T-helper 17 cell (primary cell): ENCODE measurements around the gene FAM163A. TPM values are rescaled to one million over a fixed set of nuclear protein-coding genes. Genes with fewer than 3 reads are reported as not detected.
"Not testable (repeated sequence)": the region's sequence is repeated elsewhere in the genome, so short reads cannot be mapped to it uniquely, and the experiment has no call there.

ENCODE experiments used
- ATAC-seq: fragments of 150-1000 bp; cut with Tn5 transposase; 2 replicates; pipeline ENCODE4 v1.10.0; 2021; ENCODE audit warnings: mild to moderate bottlenecking, moderate library complexity
- DNase-seq, 3 donors: peaks; one replicate each; pipeline versions ENCODE4 v3.0.0 to v3.0.0-alpha.2; 2020 to 2021
- H3K9me3 ChIP-seq: one replicate; pipeline ENCODE4 v1.7.0; 2013; ENCODE audit warnings: low read length, mild to moderate bottlenecking; ENCODE audit not compliant: control insufficient read depth, poor library complexity, severe bottlenecking
- H3K27ac Mint-ChIP-seq: one replicate; pipeline ENCODE4 v1.8.0; 2022; ENCODE audit warnings: mild to moderate bottlenecking, moderate library complexity, mixed read lengths
- H3K27me3 Mint-ChIP-seq: one replicate; pipeline ENCODE4 v1.8.0; 2022; ENCODE audit warnings: mixed read lengths
- H3K36me3 Mint-ChIP-seq: one replicate; pipeline ENCODE4 v1.8.0; 2022; ENCODE audit warnings: low read depth, mixed read lengths
- H3K4me1 Mint-ChIP-seq: one replicate; pipeline ENCODE4 v1.8.0; 2022; ENCODE audit warnings: mild to moderate bottlenecking, mixed read lengths
- H3K4me3 Mint-ChIP-seq: one replicate; pipeline ENCODE4 v1.8.0; 2022; ENCODE audit warnings: mild to moderate bottlenecking, moderate library complexity, mixed read lengths
- total RNA-seq, 4 donors: library from RNA in 2 of 4; stranded (reverse) in 2 of 4; gene quantifications; one replicate each; pipeline ENCODE4 v1.2.3 and lab custom pipeline; 2022 to 2026

FAM163A gene
- total RNA-seq (under 1 TPM in 1 of 2 donors, not detected in 1; 0.10 TPM), total RNA-seq (lab: John Stamatoyannopoulos, UW) (0 reads per million in 2 donors)

DNA sequence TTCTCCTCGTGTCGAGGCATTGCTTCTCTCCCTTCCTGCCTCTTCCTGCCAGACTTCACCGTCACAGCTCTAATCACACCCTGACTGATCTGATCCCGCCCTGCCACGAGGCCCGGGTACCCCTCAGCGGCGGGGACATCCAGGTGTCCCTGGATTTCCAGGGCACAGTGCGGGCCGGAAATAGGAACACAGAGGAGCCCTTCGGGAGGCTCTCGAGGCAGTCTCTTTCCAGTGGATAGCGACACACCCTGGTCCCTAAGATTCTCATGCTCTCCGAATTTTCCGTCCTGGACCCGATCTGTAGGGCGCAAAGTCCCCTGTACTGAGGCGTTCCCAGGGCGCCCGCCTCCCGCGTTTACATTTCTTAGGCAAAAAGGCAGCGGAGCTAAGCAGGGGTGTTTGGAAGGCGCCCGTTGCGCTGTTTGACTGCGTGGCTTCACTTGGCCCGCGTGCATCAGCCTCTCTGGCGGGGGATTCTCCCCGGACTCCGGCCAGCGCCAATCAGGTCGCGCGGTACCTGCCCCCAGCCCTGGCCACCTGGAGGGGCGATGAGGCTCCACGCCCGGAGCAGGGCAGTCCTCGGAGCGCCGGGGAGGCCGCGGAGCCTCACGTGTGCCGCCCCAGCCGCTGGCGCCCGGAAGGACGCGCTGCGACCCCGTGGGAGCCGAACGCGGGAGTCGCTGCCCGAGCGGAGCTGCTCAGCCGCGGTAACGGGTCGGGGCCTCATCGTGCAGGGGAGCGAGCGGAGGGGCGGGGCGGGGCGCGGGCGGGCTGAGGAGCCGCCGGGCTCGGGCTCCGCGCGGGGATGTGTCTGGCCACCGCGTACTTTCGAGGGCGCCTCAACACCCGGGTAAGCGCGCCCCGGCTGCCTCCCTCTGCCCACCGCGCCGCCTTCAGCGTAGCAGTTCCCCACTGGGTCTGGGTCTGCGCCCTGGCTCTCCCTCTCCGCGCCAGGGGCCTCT lies at the start of gene FAM163A:
TSS of gene FAM163A (plus strand) at position 575 of the 962 bp plus-strand sequence. CDS start 69,807 bp downstream, outside the sequence.
- Mint-ChIP-seq H3K27me3 (peaks cover 79% of the 10 kb centered on the region), H3K4me3 (peak within 1 kb of the TSS; percentile 82), H3K36me3 (no peaks in the 10 kb centered on the region), H3K27ac (no peak within 1 kb of the TSS), H3K4me1 (peaks cover 8% of the 10 kb centered on the region)
- H3K9me3 ChIP-seq, result no peaks in the 10 kb centered on the region
- no peak for DNase-seq
- peak; percentile 57 for ATAC-seq

DNA sequence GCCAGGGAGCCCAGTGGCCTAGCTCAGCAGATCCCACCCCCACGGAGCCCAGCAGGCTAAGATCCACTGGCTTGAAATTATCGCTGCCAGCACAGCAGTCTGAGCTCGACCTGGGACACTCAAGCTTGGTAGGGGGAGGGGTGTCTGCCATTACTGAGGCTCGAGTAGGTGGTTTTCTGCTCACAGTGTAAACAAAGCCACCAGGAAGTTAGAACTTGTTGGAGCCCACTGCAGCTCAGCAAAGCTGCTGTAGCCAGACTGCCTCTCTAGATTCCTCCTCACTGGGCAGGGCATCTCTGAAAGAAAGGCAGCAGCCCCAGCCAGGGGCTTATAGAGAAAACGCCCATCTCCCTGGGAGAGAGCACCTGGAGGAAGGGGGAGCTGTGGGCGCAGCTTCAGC lies 48.6 kb upstream of the FAM163A start:
- H3K27ac Mint-ChIP-seq, DNase-seq, H3K9me3 ChIP-seq, H3K4me3 Mint-ChIP-seq, H3K4me1 Mint-ChIP-seq, H3K36me3 Mint-ChIP-seq, ATAC-seq: not testable (repeated sequence)
- peaks cover 43% of the 10 kb centered on the region for H3K27me3 Mint-ChIP-seq

DNA sequence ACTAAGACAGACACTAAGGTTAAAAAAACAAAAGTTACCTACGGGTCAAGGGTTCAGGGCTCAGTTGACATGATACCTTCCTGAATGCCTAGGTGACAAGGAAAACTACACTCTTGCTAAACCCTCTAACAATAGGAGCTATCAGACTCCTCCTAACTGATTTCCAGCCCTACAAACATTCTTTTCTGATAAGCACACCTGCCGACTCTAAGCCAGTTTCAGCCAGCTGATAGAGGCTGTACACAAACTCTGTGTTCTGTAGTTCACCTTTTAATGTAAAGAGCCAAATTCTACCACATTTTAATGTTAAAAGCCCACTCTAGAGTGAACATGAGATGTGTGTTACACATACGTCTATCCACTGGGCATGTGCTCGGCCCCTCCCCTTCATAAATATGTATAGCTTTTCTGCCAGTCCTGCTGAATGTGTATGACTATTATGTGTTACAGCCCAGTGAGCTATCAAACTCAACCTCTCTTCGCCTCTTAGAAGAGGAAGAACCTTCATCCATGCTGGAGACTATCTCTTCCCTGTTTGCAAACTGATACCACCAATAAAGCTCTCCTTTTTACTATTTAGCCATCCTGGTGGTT lies 40.0 kb upstream of the FAM163A start:
- Mint-ChIP-seq H3K4me3 (no peak overlapping the region), H3K4me1 (no peaks in the 10 kb centered on the region), H3K27me3 (peaks cover 6% of the 10 kb centered on the region), H3K36me3 (no peaks in the 10 kb centered on the region), H3K27ac (no peak overlapping the region)
- DNase-seq (no peak), ATAC-seq (no peak)
- H3K9me3 ChIP-seq, result no peaks in the 10 kb centered on the region

DNA sequence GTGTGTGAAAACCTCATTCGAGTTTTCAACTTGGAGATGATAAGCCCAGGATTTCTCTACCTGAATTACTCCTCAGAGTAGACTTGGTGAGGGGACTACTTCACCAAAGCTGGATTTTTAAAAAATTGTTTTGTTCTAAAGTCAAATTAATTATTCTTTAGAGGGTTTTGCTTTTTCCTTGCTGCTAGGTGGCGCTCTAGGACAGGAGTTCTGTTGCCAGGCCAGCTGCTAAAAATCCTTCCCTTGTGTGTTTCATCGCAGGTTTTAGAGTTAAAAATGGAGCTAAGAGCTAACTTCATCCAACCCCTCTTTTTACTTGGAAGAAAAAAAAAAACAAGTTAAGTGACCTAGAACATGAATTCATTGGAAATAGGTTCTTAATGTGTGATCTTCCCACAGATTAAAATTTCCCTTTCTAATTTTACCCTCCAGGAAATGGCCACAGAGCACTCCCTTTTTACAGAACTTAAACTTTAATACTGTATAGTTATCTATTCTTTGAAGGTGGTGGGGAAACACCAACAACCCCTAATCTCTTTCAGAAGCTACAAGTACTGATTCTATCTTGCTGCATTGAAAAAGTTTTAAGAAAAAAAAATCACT lies 36.7 kb upstream of the FAM163A start:
- no peak overlapping the region for H3K4me3 Mint-ChIP-seq
- peak overlapping the region; percentile 99 for H3K27ac Mint-ChIP-seq
- ATAC-seq, result no peak

DNA sequence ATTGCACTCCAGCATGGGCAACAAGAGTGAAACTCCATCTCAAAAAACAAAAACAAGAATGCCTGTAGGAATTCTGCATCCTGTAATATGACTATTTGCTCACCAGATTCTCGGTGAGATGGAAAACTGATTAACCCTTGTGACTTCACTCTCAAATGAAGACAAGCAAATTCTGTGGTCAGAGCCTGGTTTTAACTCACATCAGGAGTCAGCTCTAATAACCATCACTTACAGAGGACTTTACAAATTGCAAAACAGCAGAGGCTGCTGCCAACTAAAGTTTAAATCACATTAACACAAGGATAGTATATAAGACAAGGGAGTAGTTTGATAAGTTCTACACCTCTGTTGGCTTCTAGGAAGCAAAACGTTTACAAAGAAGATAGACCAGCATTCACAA lies 35.7 kb upstream of the FAM163A start:
- DNase-seq (no peak), ATAC-seq (no peak)
- Mint-ChIP-seq H3K27me3 (peaks cover 6% of the 10 kb centered on the region), H3K4me3 (no peak overlapping the region), H3K36me3 (no peaks in the 10 kb centered on the region), H3K27ac (peak overlapping the region; percentile 99), H3K4me1 (peaks cover 13% of the 10 kb centered on the region)
- H3K9me3 ChIP-seq, result no peaks in the 10 kb centered on the region

More for the DNA sequence above, 36.7 kb upstream of the FAM163A start:
- no peaks in the 10 kb centered on the region for H3K9me3 ChIP-seq
- peak; percentile 21 to 54 (median 26) for DNase-seq
- Mint-ChIP-seq H3K27me3 (peaks cover 6% of the 10 kb centered on the region), H3K4me1 (peaks cover 13% of the 10 kb centered on the region), H3K36me3 (no peaks in the 10 kb centered on the region)

DNA sequence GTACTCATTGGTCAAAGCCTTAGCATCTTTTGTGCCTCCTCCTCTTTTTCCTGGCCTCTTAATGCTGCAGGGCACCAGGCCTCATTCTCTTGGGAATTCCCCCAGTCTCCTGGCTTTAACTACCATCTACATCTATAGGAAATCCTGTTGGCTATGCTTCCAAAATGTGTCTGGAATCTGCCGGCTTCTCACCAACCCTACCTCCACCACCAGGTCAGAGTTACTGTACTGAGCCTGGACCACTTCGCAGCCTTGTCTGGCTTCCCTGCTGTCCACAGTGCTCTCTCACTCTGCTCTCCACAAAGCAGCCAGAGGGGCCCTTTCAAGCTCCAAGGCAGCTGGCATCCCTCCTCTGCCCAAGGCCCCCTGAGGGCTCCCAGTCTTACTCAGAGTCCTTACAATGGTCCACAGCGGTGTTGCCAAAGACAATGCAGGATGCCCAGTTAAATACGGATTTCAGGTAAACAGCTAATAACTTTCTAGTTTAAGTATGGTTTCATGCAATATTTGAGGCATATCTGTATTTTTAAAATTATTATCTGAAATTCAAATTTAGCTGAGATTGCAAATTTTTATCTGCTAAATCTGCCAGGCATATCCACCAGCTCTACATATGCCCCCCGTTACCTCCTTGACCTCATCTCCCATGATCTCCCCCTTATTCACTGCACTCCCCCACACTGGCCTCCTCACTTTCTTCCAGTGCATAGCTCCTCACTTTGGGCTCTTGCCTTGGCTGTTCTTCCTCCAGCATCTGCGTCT lies 34.5 kb upstream of the FAM163A start:
- no peaks in the 10 kb centered on the region for H3K9me3 ChIP-seq
- H3K27ac Mint-ChIP-seq, result peak overlapping the region; percentile 99
- H3K27me3 Mint-ChIP-seq, result no peaks in the 10 kb centered on the region
- ATAC-seq (no peak), DNase-seq (no peak)
- peaks cover 13% of the 10 kb centered on the region for H3K4me1 Mint-ChIP-seq
- H3K36me3 Mint-ChIP-seq, result no peaks in the 10 kb centered on the region
- H3K4me3 Mint-ChIP-seq, result no peak overlapping the region

DNA sequence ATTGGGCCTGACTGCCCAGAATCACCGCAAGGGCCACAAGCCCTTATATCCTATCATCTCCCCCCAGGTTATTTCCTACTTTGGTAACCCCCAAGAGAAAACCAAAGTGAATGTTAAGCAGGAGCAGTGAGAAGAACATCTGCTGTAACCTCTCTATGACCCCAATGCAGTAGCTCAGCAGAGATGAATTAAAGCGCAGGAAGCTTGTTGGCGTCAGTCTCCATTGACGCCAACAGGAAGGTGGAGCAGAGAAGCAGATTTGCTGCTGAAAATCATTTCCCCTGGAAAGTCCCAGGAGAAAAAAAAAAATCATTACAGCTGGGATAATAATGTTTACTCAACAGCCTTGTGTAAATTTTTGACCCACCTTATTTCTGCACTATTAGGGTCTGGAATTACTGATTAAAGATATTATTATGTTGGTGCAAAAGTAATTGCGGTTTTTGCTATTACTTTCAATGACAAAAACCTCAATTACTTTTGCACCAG lies 33.2 kb upstream of the FAM163A start:
- H3K27ac Mint-ChIP-seq, result peak overlapping the region; percentile 99
- H3K4me3 Mint-ChIP-seq, result peak overlapping the region; percentile 60
- peaks cover 3% of the 10 kb centered on the region for H3K9me3 ChIP-seq
- peak in 2 of 3 donors; percentile 36 to 40 for DNase-seq
- H3K27me3 Mint-ChIP-seq, result no peaks in the 10 kb centered on the region
- ATAC-seq, result peak; percentile 95
- peaks cover 13% of the 10 kb centered on the region for H3K4me1 Mint-ChIP-seq
- no peaks in the 10 kb centered on the region for H3K36me3 Mint-ChIP-seq

DNA sequence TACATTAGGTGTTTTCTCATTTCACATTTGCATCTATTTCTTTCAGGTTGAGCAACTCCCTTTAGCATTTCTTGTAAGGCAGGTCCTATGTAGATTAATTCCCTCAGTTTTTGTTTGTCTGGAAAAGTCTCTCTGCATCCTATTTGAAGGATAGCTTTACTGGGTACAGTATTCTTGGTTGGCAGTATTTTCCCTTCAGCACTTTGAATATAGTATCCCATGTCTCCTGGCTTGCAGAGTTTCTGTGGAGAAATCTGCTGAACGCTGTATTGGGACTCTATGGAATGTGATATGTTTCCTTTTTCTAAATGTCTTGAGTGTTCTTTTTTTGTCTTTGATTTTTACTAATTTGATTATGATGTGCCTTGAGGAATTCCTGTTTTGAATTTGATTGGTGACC lies 28.9 kb upstream of the FAM163A start:
- H3K36me3 Mint-ChIP-seq, result no peaks in the 10 kb centered on the region
- H3K27me3 Mint-ChIP-seq, result no peaks in the 10 kb centered on the region
- ATAC-seq (no peak), DNase-seq (no peak)
- no peak overlapping the region for H3K4me3 Mint-ChIP-seq
- no peak overlapping the region for H3K27ac Mint-ChIP-seq
- peaks cover 7% of the 10 kb centered on the region for H3K4me1 Mint-ChIP-seq
- H3K9me3 ChIP-seq, result peaks cover 9% of the 10 kb centered on the region

DNA sequence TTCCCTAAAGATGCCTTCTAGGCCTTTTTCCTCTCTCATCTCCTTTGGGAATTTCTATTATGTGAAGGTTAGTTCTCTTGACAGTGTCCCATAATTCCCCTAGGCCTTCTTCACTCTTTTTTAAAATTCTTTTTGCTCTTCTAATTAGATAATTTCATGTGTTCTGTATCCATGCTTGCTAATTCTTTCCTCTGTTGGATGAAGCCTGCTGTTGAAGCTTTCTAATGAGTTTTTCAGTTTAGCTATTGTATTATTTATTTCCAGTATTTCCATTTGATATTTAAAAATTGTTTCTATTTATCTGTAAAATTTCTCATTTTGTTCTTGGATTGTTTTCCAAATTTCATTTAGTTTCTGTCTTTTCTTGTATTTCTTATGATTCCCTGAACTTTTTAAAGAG lies 28.5 kb upstream of the FAM163A start:
- DNase-seq (no peak), ATAC-seq (no peak)
- no peak overlapping the region for H3K27ac Mint-ChIP-seq
- H3K4me1 Mint-ChIP-seq, result peaks cover 2% of the 10 kb centered on the region
- peaks cover 9% of the 10 kb centered on the region for H3K9me3 ChIP-seq
- no peaks in the 10 kb centered on the region for H3K36me3 Mint-ChIP-seq
- H3K4me3 Mint-ChIP-seq, result no peak overlapping the region
- no peaks in the 10 kb centered on the region for H3K27me3 Mint-ChIP-seq

DNA sequence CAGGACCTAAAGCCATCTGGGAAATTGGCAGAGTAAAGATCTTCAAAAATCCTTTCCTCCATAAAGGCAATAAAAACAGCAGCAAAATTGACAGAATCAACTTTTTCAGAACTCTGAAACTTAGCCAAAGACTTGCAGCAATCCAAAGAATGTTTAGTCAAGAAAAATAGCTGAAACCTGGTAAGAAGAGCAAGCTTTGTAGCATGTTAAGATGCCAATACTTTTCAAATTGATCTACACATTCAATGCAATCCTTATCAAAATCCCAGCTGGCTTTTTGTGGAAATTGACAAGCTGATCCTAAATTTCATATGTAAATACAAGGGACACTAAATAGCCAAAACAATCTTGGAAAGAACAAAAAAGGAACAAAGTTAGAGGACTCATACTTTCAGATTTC lies 23.8 kb upstream of the FAM163A start:
- no peaks in the 10 kb centered on the region for H3K36me3 Mint-ChIP-seq
- no peaks in the 10 kb centered on the region for H3K4me1 Mint-ChIP-seq
- H3K27ac Mint-ChIP-seq, result no peak overlapping the region
- H3K9me3 ChIP-seq, result peaks cover 9% of the 10 kb centered on the region
- no peaks in the 10 kb centered on the region for H3K27me3 Mint-ChIP-seq
- no peak for ATAC-seq
- H3K4me3 Mint-ChIP-seq, result no peak overlapping the region
- DNase-seq, result no peak

DNA sequence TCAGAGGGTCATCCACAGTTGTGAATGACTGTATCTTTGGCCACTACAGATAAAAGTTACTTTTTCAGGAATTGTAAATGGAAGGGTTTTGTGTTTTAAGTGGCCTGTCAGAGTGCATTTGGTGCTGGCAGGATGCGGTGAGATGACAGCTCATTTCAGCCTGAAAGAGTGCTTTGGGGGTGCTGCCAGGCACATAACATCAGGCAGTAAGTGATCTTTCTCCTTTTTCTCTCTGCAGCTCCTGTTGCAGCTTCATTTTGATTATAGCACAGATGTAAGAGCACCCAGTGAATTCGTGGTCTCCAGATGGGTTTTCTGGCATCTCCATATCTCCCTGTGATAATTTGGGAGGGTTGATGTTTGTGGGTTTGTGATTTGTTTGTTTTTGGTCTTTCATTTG lies 14.8 kb upstream of the FAM163A start:
- no peak for ATAC-seq
- H3K4me1 Mint-ChIP-seq, result no peaks in the 10 kb centered on the region
- no peaks in the 10 kb centered on the region for H3K36me3 Mint-ChIP-seq
- no peak overlapping the region for H3K4me3 Mint-ChIP-seq
- no peaks in the 10 kb centered on the region for H3K9me3 ChIP-seq
- no peak for DNase-seq
- no peak overlapping the region for H3K27ac Mint-ChIP-seq
- peaks cover 18% of the 10 kb centered on the region for H3K27me3 Mint-ChIP-seq

DNA sequence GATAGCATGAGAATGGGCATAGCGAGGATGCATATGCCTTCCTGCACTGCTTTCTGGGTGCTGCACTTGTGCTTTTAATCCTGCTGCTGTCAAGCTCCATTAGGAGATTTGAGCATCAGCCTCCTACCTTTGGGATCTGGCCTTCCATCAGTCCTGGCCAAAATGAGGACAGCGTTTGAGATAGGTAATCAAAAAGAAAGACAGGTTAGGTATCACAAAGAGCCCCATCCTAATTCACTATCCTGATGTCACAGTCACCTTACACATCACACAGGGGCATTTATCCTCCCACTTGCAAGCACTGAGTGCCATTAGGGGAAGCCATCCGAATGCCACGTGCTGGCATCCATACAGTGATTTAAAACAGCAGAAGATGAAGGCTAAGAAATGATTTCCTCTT lies 13.2 kb upstream of the FAM163A start:
- ATAC-seq, result no peak
- Mint-ChIP-seq H3K36me3 (no peaks in the 10 kb centered on the region), H3K27ac (no peak overlapping the region), H3K4me1 (no peaks in the 10 kb centered on the region), H3K4me3 (no peak overlapping the region), H3K27me3 (peaks cover 32% of the 10 kb centered on the region)
- no peaks in the 10 kb centered on the region for H3K9me3 ChIP-seq
- no peak for DNase-seq
